22Rv1 (cell line): ENCODE results near the gene CACNA1C.

ENCODE experiments used
- H3K27ac ChIP-seq: fragments of 450-650 bp; 2 replicates; pipeline ENCODE4 v1.5.1; 2017
- CTCF ChIP-seq: fragments of 450-650 bp; IDR thresholded peaks from 2 replicates; pipeline ENCODE4 v1.5.1; 2017; ENCODE audit warnings: mild to moderate bottlenecking
- ZFX ChIP-seq: fragments of 450-650 bp; IDR thresholded peaks from 2 replicates; pipeline ENCODE4 v1.6.1; 2017; ENCODE audit warnings: antibody characterized with exemption, borderline replicate concordance

The CACNA1C gene

DNA sequence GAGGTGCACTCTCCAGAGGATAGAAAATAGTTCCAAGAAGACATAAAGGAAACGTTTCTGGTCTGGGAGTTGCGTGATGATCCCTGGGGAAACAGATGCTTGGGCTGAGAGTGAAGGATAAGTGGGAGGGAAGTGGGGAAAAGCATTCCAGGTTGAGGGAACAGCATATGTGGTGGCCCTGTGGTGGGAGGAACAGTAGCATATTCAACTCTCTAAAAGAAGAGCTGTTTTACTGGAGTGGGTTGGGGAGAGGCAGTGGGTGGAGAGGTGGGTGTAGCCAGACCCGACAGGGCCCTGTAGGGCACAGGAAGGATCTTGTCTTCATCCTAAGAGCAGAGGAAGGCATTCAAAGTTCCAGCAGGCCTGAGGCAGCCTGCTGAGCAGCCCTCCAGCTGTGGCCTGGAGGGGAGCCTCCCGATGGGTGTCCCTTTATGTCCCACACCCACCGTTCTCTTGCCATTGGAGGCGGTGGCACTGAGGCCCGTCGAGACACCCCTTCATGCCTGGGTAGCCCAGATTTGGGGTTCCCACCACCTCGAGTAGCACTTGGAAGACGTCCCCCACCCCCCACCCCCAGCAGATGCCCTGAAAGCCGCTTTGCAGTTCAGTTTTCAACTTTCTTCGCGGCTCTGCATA, 431.5 kb downstream of the CACNA1C start:
- TF ChIP-seq ZFX (no peak), CTCF (no peak)
- H3K27ac ChIP-seq, result no peak overlapping the region

GRCh38 chr12:2485681-2486080, 432.9 kb downstream of the CACNA1C start:
- no peak overlapping the region for H3K27ac ChIP-seq

DNA sequence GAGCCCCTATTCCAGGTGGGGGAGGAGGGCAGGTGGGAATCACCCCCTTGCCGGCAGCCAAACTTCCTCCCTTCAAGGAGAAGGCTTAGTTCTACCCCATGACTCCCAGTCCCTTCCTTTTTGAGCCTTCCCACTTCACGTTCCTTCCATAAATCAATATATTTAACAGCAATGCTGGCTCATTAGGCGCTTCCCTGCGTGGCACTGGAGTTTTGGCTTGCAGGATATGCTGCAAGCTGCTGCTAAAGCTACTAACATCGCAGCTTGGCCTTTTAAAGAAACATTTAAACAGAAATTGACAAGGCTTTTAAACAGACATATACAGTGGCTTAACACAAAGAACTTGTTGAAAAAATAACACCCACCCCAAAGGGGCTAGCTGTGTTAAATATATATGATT, 434.0 kb downstream of the CACNA1C start:
- no peak for TF ChIP-seq CTCF
- TF ChIP-seq ZFX, result no peak
- no peak overlapping the region for H3K27ac ChIP-seq

More at GRCh38 chr12:2485681-2486080, 432.9 kb downstream of the CACNA1C start:
- TF ChIP-seq CTCF (no peak), ZFX (no peak)

DNA sequence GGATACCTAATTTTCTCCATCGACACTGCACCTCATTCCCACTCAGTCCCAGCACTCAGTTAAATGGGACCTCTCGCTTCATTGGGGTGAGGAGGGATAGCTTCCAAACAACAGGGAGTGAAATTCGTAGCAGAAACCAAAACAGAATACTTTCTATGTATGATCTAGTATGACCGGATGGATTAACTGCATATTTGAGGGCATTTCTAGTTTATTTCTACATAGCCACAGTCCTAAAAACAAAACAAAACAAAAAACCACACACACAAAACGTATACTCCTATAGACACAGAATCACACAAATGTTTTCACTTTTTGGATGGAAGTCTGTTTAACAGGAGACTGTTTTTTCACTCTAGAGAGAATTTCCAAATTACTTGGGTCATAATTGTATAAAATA, 434.5 kb downstream of the CACNA1C start:
- no peak overlapping the region for H3K27ac ChIP-seq
- no peak for TF ChIP-seq ZFX
- no peak for TF ChIP-seq CTCF

- TF ChIP-seq CTCF, result no peak
- H3K27ac ChIP-seq, result no peak overlapping the region
These were observed 435.3 kb downstream of the CACNA1C start for GRCh38 chr12:2488131-2488530.

DNA sequence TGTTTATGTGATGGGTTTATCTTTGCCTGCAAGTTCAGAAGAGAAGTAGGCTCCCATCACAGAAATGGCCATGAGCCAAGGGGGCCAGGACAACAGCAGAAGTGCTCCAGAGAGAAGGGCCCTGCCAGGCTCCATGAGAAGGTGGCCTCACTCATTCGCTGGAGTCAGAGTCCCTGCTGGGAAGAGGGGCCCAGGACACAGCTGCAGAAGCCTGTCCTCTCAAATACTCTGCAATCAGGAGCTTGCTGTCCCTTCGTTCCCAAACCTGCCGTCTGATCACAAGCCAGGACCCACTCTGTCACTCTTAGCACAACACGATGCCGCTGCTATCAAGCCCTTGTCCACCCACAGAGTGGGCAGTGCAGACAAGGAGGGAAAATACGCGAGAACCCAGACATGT, 435.8 kb downstream of the CACNA1C start:
- no peak for TF ChIP-seq ZFX
- no peak for TF ChIP-seq CTCF
- H3K27ac ChIP-seq, result no peak overlapping the region

DNA sequence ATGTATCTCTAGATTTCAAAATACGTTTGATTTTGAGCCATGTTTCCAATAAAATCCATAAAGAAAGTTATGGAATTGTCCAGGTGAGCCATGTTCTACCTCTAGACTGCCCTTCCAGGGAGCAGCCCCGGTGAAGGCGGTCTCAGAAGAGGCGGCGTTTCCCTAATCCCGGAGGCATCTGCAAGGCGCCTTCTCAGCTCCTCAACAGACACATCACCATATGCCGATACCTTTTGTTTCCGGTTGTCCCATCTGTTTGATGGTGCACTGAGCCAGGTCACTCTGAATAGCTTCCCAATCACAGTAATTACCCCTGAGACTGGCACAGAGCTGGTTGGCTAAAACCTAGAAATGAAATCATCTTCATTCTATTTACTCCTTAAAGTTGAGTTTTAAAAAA, 436.5 kb downstream of the CACNA1C start:
- no peak for TF ChIP-seq ZFX
- no peak for TF ChIP-seq CTCF
- no peak overlapping the region for H3K27ac ChIP-seq
